ENCODE measurements around the gene CTDP1. TPM values are rescaled to one million over a fixed set of nuclear protein-coding genes. Genes with fewer than 3 reads are reported as not detected.
"Not testable (repeated sequence)": the region's sequence is repeated elsewhere in the genome, so short reads cannot be mapped to it uniquely, and the experiment has no call there.

The CTDP1 gene
- total and polyA plus RNA-seq, 5 donors from 2014 or later, result 12.9 to 59.7 (median 16.7) TPM

GRCh38 chr18:79751918-79752578, 72.4 kb downstream of the CTDP1 start:
- peaks cover 55% of the 10 kb centered on the region for H3K36me3 ChIP-seq (ENCODE audit: control insufficient read depth, insufficient read depth, low read length)
- not testable (repeated sequence) for H3K4me1 Mint-ChIP-seq; DNase-seq; H3K9me3 Mint-ChIP-seq; H3K9me3 ChIP-seq (ENCODE audit: control insufficient read depth in 2 of 2, low read length in 2 of 2); H3K27ac Mint-ChIP-seq; H3K4me3 Mint-ChIP-seq; H3K27ac ChIP-seq (ENCODE audit: insufficient read depth, low read length, poor library complexity, severe bottlenecking); H3K4me3 ChIP-seq (ENCODE audit: low read depth, low read length); H3K4me1 ChIP-seq (ENCODE audit: control insufficient read depth, insufficient read depth, low read length, poor library complexity, severe bottlenecking); ATAC-seq (ENCODE audit: low read depth in 2 of 2); H3K27me3 ChIP-seq (ENCODE audit: control insufficient read depth, insufficient read depth, low read length); H3K27me3 Mint-ChIP-seq
- peaks cover 55% of the 10 kb centered on the region for H3K36me3 Mint-ChIP-seq

GRCh38 chr18:79752946-79753345, 73.3 kb downstream of the CTDP1 start:
- H3K27me3 Mint-ChIP-seq; ATAC-seq (ENCODE audit: low read depth in 2 of 2); H3K27me3 ChIP-seq (ENCODE audit: control insufficient read depth, insufficient read depth, low read length); H3K4me3 ChIP-seq (ENCODE audit: low read depth, low read length); H3K4me1 ChIP-seq (ENCODE audit: control insufficient read depth, insufficient read depth, low read length, poor library complexity, severe bottlenecking); H3K27ac ChIP-seq (ENCODE audit: insufficient read depth, low read length, poor library complexity, severe bottlenecking); DNase-seq; H3K4me1 Mint-ChIP-seq; H3K27ac Mint-ChIP-seq; H3K9me3 ChIP-seq (ENCODE audit: control insufficient read depth in 2 of 2, low read length in 2 of 2); H3K4me3 Mint-ChIP-seq: not testable (repeated sequence)
- H3K36me3 Mint-ChIP-seq, result peaks cover 56% of the 10 kb centered on the region
- peaks cover 0 to 14% (median 4%) of the 10 kb centered on the region in 7 donors for H3K9me3 Mint-ChIP-seq
- peaks cover 47% of the 10 kb centered on the region for H3K36me3 ChIP-seq (ENCODE audit: control insufficient read depth, insufficient read depth, low read length)

GRCh38 chr18:79753391-79753851, 73.8 kb downstream of the CTDP1 start:
- Mint-ChIP-seq H3K9me3 (peaks cover 0 to 19% (median 4%) of the 10 kb centered on the region in 7 donors), H3K4me3 (no peak overlapping the region), H3K27me3 (no peaks in the 10 kb centered on the region), H3K27ac (no peak overlapping the region), H3K36me3 (peaks cover 54% of the 10 kb centered on the region), H3K4me1 (no peaks in the 10 kb centered on the region)
- no peak for DNase-seq
- Histone ChIP-seq H3K4me1 (ENCODE audit: control insufficient read depth, insufficient read depth, low read length, poor library complexity, severe bottlenecking) (no peaks in the 10 kb centered on the region), H3K4me3 (ENCODE audit: low read depth, low read length) (no peak overlapping the region), H3K27me3 (ENCODE audit: control insufficient read depth, insufficient read depth, low read length) (no peaks in the 10 kb centered on the region), H3K36me3 (ENCODE audit: control insufficient read depth, insufficient read depth, low read length) (peaks cover 44% of the 10 kb centered on the region), H3K9me3 (ENCODE audit: control insufficient read depth in 2 of 2, low read length in 2 of 2) (peaks cover 0 to 3% of the 10 kb centered on the region in 2 experiments), H3K27ac (ENCODE audit: insufficient read depth, low read length, poor library complexity, severe bottlenecking) (no peak overlapping the region)
- no peak for ATAC-seq (ENCODE audit: low read depth in 2 of 2)

- peaks cover 49% of the 10 kb centered on the region for H3K36me3 Mint-ChIP-seq
- H3K27ac Mint-ChIP-seq, result no peak overlapping the region
- peaks cover 3 to 24% (median 7%) of the 10 kb centered on the region in 7 donors for H3K9me3 Mint-ChIP-seq
- ATAC-seq (ENCODE audit: low read depth in 2 of 2) (no peak), DNase-seq (no peak)
- H3K4me3 Mint-ChIP-seq, result no peak overlapping the region
- no peak overlapping the region for H3K27ac ChIP-seq (ENCODE audit: insufficient read depth, low read length, poor library complexity, severe bottlenecking)
- no peaks in the 10 kb centered on the region for H3K27me3 Mint-ChIP-seq
- no peaks in the 10 kb centered on the region for H3K4me1 Mint-ChIP-seq
- no peaks in the 10 kb centered on the region for H3K4me1 ChIP-seq (ENCODE audit: control insufficient read depth, insufficient read depth, low read length, poor library complexity, severe bottlenecking)
- H3K27me3 ChIP-seq (ENCODE audit: control insufficient read depth, insufficient read depth, low read length), result no peaks in the 10 kb centered on the region
- no peak overlapping the region for H3K4me3 ChIP-seq (ENCODE audit: low read depth, low read length)
- H3K36me3 ChIP-seq (ENCODE audit: control insufficient read depth, insufficient read depth, low read length), result peaks cover 39% of the 10 kb centered on the region
- peaks cover 3 to 5% of the 10 kb centered on the region in 2 experiments for H3K9me3 ChIP-seq (ENCODE audit: control insufficient read depth in 2 of 2, low read length in 2 of 2)
Measured at GRCh38 chr18:79754022-79754761, 74.6 kb downstream of the CTDP1 start.

- H3K27ac Mint-ChIP-seq, result peak overlapping the region in 1 of 3 donors; percentile 60
- no peak for DNase-seq
- peaks cover 44% of the 10 kb centered on the region for H3K36me3 Mint-ChIP-seq
Measured at GRCh38 chr18:79754831-79755351, 75.3 kb downstream of the CTDP1 start.

GRCh38 chr18:79755496-79756142, 76.0 kb downstream of the CTDP1 start:
- no peaks in the 10 kb centered on the region for H3K27me3 ChIP-seq (ENCODE audit: control insufficient read depth, insufficient read depth, low read length)
- H3K9me3 ChIP-seq (ENCODE audit: control insufficient read depth in 2 of 2, low read length in 2 of 2), result peaks cover 3 to 6% of the 10 kb centered on the region in 2 experiments
- Mint-ChIP-seq H3K4me3 (no peak overlapping the region), H3K27ac (no peak overlapping the region), H3K27me3 (no peaks in the 10 kb centered on the region), H3K4me1 (no peaks in the 10 kb centered on the region), H3K36me3 (peaks cover 43% of the 10 kb centered on the region), H3K9me3 (peaks cover 2 to 32% (median 13%) of the 10 kb centered on the region in 7 donors)
- DNase-seq (no peak), ATAC-seq (ENCODE audit: low read depth in 2 of 2) (no peak)
- peaks cover 33% of the 10 kb centered on the region for H3K36me3 ChIP-seq (ENCODE audit: control insufficient read depth, insufficient read depth, low read length)
- no peak overlapping the region for H3K4me3 ChIP-seq (ENCODE audit: low read depth, low read length)
- H3K4me1 ChIP-seq (ENCODE audit: control insufficient read depth, insufficient read depth, low read length, poor library complexity, severe bottlenecking), result no peaks in the 10 kb centered on the region
- no peak overlapping the region for H3K27ac ChIP-seq (ENCODE audit: insufficient read depth, low read length, poor library complexity, severe bottlenecking)

More at GRCh38 chr18:79754831-79755351, 75.3 kb downstream of the CTDP1 start:
- H3K4me3 Mint-ChIP-seq, result no peak overlapping the region
- ATAC-seq (ENCODE audit: low read depth in 2 of 2), result no peak
- no peaks in the 10 kb centered on the region for H3K4me1 ChIP-seq (ENCODE audit: control insufficient read depth, insufficient read depth, low read length, poor library complexity, severe bottlenecking)
- no peak overlapping the region for H3K27ac ChIP-seq (ENCODE audit: insufficient read depth, low read length, poor library complexity, severe bottlenecking)
- H3K4me1 Mint-ChIP-seq, result no peaks in the 10 kb centered on the region
- no peaks in the 10 kb centered on the region for H3K27me3 ChIP-seq (ENCODE audit: control insufficient read depth, insufficient read depth, low read length)
- peaks cover 2 to 31% (median 11%) of the 10 kb centered on the region in 7 donors for H3K9me3 Mint-ChIP-seq
- H3K36me3 ChIP-seq (ENCODE audit: control insufficient read depth, insufficient read depth, low read length), result peaks cover 35% of the 10 kb centered on the region
- no peaks in the 10 kb centered on the region for H3K27me3 Mint-ChIP-seq
- no peak overlapping the region for H3K4me3 ChIP-seq (ENCODE audit: low read depth, low read length)
- peaks cover 3 to 6% of the 10 kb centered on the region in 2 experiments for H3K9me3 ChIP-seq (ENCODE audit: control insufficient read depth in 2 of 2, low read length in 2 of 2)

GRCh38 chr18:79756143-79756500, 76.5 kb downstream of the CTDP1 start:
- Histone ChIP-seq H3K27ac (ENCODE audit: insufficient read depth, low read length, poor library complexity, severe bottlenecking) (no peak overlapping the region), H3K9me3 (ENCODE audit: control insufficient read depth in 2 of 2, low read length in 2 of 2) (peaks cover 3 to 6% of the 10 kb centered on the region in 2 experiments), H3K4me3 (ENCODE audit: low read depth, low read length) (no peak overlapping the region), H3K27me3 (ENCODE audit: control insufficient read depth, insufficient read depth, low read length) (no peaks in the 10 kb centered on the region), H3K36me3 (ENCODE audit: control insufficient read depth, insufficient read depth, low read length) (peaks cover 33% of the 10 kb centered on the region), H3K4me1 (ENCODE audit: control insufficient read depth, insufficient read depth, low read length, poor library complexity, severe bottlenecking) (no peaks in the 10 kb centered on the region)
- ATAC-seq (ENCODE audit: low read depth in 2 of 2) (no peak), DNase-seq (no peak)
- Mint-ChIP-seq H3K27me3 (no peaks in the 10 kb centered on the region), H3K27ac (no peak overlapping the region), H3K36me3 (peaks cover 43% of the 10 kb centered on the region), H3K9me3 (peaks cover 2 to 35% (median 14%) of the 10 kb centered on the region in 7 donors), H3K4me3 (no peak overlapping the region), H3K4me1 (no peaks in the 10 kb centered on the region)
